Central memory CD8-positive, alpha-beta T cell (primary cell): ENCODE results near the gene MT3.

ENCODE experiments used
- ATAC-seq: fragments of 150-1000 bp; cut with Tn5 transposase; replicated peaks from 2 replicates; pipeline ENCODE4 v1.10.0; 2022; ENCODE audit warnings: mild to moderate bottlenecking, moderate FRiP score, moderate number of reproducible peaks; ENCODE audit not compliant: poor library complexity, severe bottlenecking; ENCODE audit errors: extremely low read depth
- DNase-seq, 2 donors: peaks; one replicate each; pipeline ENCODE4 v3.0.0; 2021; ENCODE audit warnings: low spot score in 2 of 2
- H3K27ac Mint-ChIP-seq: one replicate; pipeline ENCODE4 v1.8.0; 2022; ENCODE audit warnings: low read depth, mild to moderate bottlenecking, moderate library complexity, mixed read lengths
- H3K27me3 Mint-ChIP-seq: one replicate; pipeline ENCODE4 v1.8.0; 2022; ENCODE audit warnings: mixed read lengths
- H3K36me3 Mint-ChIP-seq: one replicate; pipeline ENCODE4 v1.8.0; 2022; ENCODE audit warnings: mild to moderate bottlenecking, moderate library complexity, mixed read lengths; ENCODE audit not compliant: insufficient read depth
- H3K4me1 Mint-ChIP-seq: one replicate; pipeline ENCODE4 v1.8.0; 2022; ENCODE audit warnings: mixed read lengths
- H3K4me3 Mint-ChIP-seq: one replicate; pipeline ENCODE4 v1.8.0; 2022; ENCODE audit warnings: mild to moderate bottlenecking, moderate library complexity, mixed read lengths
- H3K9me3 Mint-ChIP-seq: one replicate; pipeline ENCODE4 v1.8.0; 2022; ENCODE audit warnings: mixed read lengths

Gene MT3

GRCh38 chr16:56630134-56630533 is 40.8 kb downstream of the MT3 start:
- Mint-ChIP-seq H3K4me3 (no peak overlapping the region), H3K27me3 (peaks cover 49% of the 10 kb centered on the region), H3K36me3 (peaks cover 3% of the 10 kb centered on the region), H3K4me1 (peaks cover 20% of the 10 kb centered on the region), H3K27ac (no peak overlapping the region), H3K9me3 (no peaks in the 10 kb centered on the region)
- ATAC-seq (no peak), DNase-seq (no peak)

DNA sequence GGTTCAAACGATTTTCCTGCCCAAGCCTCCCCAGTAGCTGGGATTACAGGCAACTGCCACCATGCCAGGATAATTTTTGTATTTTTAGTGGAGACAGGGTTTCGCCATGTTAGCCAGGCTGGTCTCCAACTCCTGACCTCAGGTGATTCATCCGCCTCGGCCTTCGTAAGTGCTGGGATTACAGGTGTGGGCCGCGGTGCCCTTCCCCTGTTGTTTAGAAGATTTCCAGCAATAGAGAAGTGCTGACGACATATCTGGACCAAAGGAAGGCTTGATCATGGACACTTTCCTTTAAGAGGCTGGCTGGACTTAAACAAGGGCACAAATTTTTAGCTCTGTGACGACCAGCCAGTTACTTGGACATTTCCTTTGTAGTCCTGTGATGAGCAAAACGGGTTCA is 41.9 kb downstream of the MT3 start:
- no peak for ATAC-seq
- H3K27ac Mint-ChIP-seq, result no peak overlapping the region
- DNase-seq, result no peak
- peaks cover 13% of the 10 kb centered on the region for H3K4me1 Mint-ChIP-seq
- H3K9me3 Mint-ChIP-seq, result no peaks in the 10 kb centered on the region
- H3K36me3 Mint-ChIP-seq, result no peaks in the 10 kb centered on the region
- H3K27me3 Mint-ChIP-seq, result peaks cover 60% of the 10 kb centered on the region
- H3K4me3 Mint-ChIP-seq, result no peak overlapping the region

DNA sequence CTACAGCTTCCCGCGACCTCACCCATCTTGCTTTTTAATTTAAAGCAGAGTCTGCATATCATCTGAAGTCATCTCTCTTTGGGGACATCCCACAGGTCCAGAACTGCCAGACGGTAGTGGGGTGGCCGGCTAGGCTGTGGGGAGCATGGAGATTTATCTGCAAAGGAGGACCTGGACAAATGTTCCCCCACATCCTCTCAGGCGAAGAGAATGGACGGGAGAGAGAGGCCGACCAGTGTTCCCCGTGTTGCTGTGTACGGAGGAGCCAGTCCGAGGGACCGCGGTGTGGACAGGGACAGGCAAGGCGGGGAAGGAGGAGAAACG is 42.5 kb downstream of the MT3 start:
- peaks cover 66% of the 10 kb centered on the region for H3K27me3 Mint-ChIP-seq
- peak overlapping the region; percentile 49 for H3K4me3 Mint-ChIP-seq
- H3K36me3 Mint-ChIP-seq, result no peaks in the 10 kb centered on the region
- H3K9me3 Mint-ChIP-seq, result no peaks in the 10 kb centered on the region
- H3K27ac Mint-ChIP-seq, result no peak overlapping the region
- no peak for ATAC-seq
- DNase-seq, result no peak
- H3K4me1 Mint-ChIP-seq, result peaks cover 12% of the 10 kb centered on the region

DNA sequence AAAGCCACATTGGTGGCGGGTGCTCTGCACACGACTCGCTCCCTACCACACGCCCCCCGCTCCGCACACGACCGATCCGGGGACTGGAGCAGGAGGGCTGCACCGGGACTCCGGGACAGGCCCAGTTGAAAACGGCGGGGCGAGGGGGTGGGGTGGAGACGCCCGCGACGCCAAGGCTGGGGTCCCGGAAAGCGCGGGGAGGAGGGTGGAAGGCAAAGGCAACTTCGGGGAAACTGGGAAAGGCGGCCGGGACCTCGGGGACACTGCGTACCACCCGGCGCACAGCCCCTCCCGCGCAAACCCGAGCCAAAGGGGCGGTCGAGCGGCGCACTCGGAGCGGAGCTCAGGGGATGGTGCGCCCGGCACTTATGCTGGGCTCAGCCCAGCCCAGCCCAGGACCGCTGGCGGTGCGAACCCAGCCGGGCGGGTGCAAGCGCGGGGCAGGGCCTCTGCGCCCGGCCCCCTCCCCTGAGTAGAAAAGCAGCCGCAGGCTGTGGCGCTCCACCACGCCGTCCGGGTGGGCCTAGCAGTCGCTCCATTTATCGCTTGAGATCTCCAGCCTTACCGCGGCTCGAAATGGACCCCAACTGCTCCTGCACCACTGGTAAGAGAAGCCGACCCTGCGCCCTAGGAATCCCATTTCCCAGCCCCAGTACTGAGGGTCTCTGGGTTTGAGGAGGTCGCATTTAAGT is 43.0 kb downstream of the MT3 start, which contains the start of gene MT1M:
Gene MT1M, plus strand, starts transcription at position 504 of the 692 bp plus-strand sequence. Its CDS starts 73 bp downstream, at position 577.
- H3K9me3 Mint-ChIP-seq, result no peaks in the 10 kb centered on the region
- peak within 1 kb of the TSS; percentile 49 for H3K4me3 Mint-ChIP-seq
- peaks cover 71% of the 10 kb centered on the region for H3K27me3 Mint-ChIP-seq
- H3K4me1 Mint-ChIP-seq, result peaks cover 13% of the 10 kb centered on the region
- no peaks in the 10 kb centered on the region for H3K36me3 Mint-ChIP-seq
- ATAC-seq, result no peak
- no peak within 1 kb of the TSS for H3K27ac Mint-ChIP-seq
- no peak for DNase-seq

- H3K4me3 Mint-ChIP-seq, result peak overlapping the region; percentile 36
- DNase-seq (no peak), ATAC-seq (no peak)
- H3K36me3 Mint-ChIP-seq, result no peaks in the 10 kb centered on the region
- H3K27ac Mint-ChIP-seq, result no peak overlapping the region
- H3K4me1 Mint-ChIP-seq, result peaks cover 19% of the 10 kb centered on the region
- peaks cover 77% of the 10 kb centered on the region for H3K27me3 Mint-ChIP-seq
- H3K9me3 Mint-ChIP-seq, result no peaks in the 10 kb centered on the region
Observed at GRCh38 chr16:56632848-56633365, 43.6 kb downstream of the MT3 start.

DNA sequence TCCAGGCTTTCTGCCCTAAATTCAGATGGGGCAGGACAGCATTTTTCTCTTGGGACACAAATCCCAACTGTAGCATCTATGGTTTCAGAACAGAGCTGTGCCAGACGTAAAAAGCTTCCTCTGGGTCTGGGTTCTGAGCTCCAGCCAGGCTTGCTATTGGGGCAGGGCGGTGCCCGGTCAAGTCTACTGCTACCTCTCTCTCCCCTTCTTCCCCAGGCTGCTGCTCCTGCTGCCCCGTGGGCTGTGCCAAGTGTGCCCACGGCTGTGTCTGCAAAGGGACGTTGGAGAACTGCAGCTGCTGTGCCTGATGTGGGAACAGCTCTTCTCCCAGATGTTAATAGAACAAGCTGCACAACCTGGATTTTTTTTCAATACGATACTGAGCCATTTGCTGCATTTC is 44.2 kb downstream of the MT3 start:
- Mint-ChIP-seq H3K4me1 (peaks cover 21% of the 10 kb centered on the region), H3K4me3 (no peak overlapping the region), H3K27me3 (peaks cover 83% of the 10 kb centered on the region), H3K9me3 (no peaks in the 10 kb centered on the region), H3K36me3 (no peaks in the 10 kb centered on the region), H3K27ac (no peak overlapping the region)
- DNase-seq, result no peak
- no peak for ATAC-seq

DNA sequence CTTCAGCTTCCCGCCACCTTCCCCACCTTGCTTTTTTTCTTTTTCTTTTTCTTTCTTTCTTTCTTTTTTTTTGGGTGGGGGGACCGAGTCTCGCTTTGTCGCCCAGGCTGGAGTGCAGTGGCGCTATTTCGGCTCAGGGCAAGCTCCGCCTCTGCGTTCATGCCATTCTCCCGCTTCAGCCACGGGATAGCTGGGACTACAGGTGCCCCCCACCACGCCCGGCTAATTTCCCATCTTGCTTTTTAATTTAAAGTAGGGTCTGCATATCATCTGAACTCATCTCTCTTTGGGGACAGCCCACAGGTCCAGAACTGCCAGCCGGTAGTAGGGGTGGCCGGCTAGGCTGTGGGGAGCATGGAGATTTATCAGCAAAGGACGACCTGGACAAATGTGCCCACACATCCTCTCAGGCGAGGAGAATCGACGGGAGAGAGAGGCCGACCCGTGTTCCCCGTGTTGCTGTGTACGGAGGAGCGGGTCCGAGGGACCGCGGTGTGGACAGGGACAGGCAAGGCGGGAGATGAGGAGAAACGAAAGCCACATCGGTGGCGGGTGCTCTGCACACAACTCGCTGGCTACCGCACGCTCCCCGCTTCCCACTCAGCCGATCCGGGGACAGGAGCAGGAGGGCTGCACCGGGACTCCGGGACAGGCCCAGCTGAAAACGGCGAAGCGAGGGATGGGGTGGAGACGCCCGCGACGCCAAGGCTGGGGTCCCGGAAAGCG is 45.5 kb downstream of the MT3 start:
- no peak for DNase-seq
- Mint-ChIP-seq H3K36me3 (no peaks in the 10 kb centered on the region), H3K27me3 (peaks cover 97% of the 10 kb centered on the region), H3K9me3 (no peaks in the 10 kb centered on the region), H3K4me1 (peaks cover 21% of the 10 kb centered on the region), H3K27ac (no peak overlapping the region), H3K4me3 (peak overlapping the region; percentile 71)
- no peak for ATAC-seq

GRCh38 chr16:56635441-56635967 is 46.2 kb downstream of the MT3 start:
- Mint-ChIP-seq H3K36me3 (no peaks in the 10 kb centered on the region), H3K27me3 (peaks cover 100% of the 10 kb centered on the region), H3K4me1 (peaks cover 21% of the 10 kb centered on the region), H3K27ac (no peak overlapping the region), H3K9me3 (no peaks in the 10 kb centered on the region), H3K4me3 (peak overlapping the region; percentile 71)
- ATAC-seq, result no peak
- DNase-seq, result no peak

DNA sequence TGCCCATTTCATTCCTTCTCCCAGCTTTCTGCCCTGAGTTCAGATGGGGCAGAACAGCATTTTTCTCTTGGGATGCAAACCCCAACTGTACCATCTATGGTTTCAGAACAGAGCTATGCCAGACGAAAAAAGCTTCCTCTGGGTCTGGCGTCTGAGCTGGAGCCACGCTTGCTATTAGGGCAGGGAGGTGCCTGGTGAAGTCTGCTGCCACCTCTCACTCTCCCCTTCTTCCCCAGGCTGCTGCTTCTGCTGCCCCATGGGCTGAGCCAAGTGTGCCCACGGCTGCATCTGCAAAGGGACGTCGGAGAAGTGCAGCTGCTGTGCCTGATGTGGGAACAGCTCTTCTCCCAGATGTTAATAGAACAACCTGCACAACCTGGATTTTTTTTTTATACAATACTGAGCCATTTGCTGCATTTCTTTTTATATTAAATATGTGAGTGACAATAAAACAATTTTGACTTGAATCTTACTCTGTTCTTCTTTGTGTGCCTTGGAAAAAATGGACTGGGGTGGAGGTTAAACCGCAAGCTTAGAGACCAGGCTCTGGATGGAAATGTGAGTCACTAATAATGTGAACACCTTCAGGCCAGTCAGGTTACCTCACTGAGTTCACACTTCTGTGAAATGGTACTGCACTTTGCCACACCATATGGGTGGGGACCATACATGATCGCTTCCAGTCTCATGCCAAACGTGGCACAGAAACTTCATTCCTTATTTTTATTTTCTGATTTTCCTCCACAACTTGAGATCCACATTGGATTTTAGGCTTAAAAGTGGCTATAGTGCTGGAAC is 47.5 kb downstream of the MT3 start:
- Mint-ChIP-seq H3K27me3 (peaks cover 92% of the 10 kb centered on the region), H3K4me3 (no peak overlapping the region), H3K36me3 (no peaks in the 10 kb centered on the region), H3K4me1 (peaks cover 18% of the 10 kb centered on the region), H3K27ac (no peak overlapping the region), H3K9me3 (no peaks in the 10 kb centered on the region)
- no peak for DNase-seq
- ATAC-seq, result no peak

- no peaks in the 10 kb centered on the region for H3K36me3 Mint-ChIP-seq
- peaks cover 22% of the 10 kb centered on the region for H3K4me1 Mint-ChIP-seq
- peak within 1 kb of the TSS; percentile 23 for H3K4me3 Mint-ChIP-seq
- H3K27ac Mint-ChIP-seq, result no peak within 1 kb of the TSS
- DNase-seq (no peak), ATAC-seq (no peak)
- peaks cover 80% of the 10 kb centered on the region for H3K27me3 Mint-ChIP-seq
- H3K9me3 Mint-ChIP-seq, result no peaks in the 10 kb centered on the region
Observed at GRCh38 chr16:56637814-56638750, 48.8 kb downstream of the MT3 start, which contains the start of gene MT1A. Gene MT1A (plus strand): TSS chr16:56638666. CDS start chr16:56638739, 73 bp downstream.

- peaks cover 70% of the 10 kb centered on the region for H3K27me3 Mint-ChIP-seq
- no peaks in the 10 kb centered on the region for H3K9me3 Mint-ChIP-seq
Observed at GRCh38 chr16:56639045-56639444, 49.7 kb downstream of the MT3 start.

More at GRCh38 chr16:56639045-56639444, 49.7 kb downstream of the MT3 start:
- H3K27ac Mint-ChIP-seq, result no peak overlapping the region
- no peak for DNase-seq
- no peak for ATAC-seq
- H3K36me3 Mint-ChIP-seq, result no peaks in the 10 kb centered on the region
- H3K4me3 Mint-ChIP-seq, result no peak overlapping the region
- peaks cover 31% of the 10 kb centered on the region for H3K4me1 Mint-ChIP-seq
